Measurements from ENCODE around the gene SHB.

DNA sequence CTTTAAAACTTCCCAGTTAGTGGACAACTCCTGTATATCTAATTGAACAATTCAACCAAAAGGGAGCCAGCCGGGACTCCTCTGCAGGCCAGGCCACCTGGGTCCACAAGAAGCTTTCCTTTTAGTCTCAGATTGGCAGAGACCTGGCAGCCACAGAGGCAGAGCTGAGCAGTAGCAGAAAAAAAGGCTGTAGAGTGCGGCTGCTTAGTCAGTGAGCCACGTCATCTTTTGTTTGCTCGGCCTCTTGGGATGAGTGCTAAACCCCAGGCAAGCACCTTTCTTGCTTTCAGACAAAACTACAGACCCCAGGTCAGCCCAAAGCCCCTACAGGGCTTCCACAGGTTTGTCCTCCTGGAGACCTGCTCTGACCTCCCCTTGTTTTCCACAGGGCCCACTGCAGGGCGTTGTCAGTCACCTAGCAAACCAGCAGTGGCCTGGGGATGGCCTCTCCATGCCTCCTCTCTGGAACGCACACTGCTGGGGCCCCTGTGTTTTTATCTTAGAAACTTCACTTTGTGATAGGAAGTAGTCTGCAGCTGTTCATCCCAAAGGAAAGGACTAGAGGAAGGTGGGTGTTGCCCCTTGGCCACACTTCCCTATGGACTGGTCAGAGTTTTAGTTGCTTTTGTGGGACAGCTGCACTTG is 49.9 kb downstream of the SHB start:
- TF ChIP-seq SP2 (IDR thresholded peaks at IDR 0.05; ENCODE audit: low read length) (no peak), SIX5 (IDR thresholded peaks at IDR 0.05; ENCODE audit: low read depth, low read length) (no peak)
- TF ChIP-seq, protein P1, sequence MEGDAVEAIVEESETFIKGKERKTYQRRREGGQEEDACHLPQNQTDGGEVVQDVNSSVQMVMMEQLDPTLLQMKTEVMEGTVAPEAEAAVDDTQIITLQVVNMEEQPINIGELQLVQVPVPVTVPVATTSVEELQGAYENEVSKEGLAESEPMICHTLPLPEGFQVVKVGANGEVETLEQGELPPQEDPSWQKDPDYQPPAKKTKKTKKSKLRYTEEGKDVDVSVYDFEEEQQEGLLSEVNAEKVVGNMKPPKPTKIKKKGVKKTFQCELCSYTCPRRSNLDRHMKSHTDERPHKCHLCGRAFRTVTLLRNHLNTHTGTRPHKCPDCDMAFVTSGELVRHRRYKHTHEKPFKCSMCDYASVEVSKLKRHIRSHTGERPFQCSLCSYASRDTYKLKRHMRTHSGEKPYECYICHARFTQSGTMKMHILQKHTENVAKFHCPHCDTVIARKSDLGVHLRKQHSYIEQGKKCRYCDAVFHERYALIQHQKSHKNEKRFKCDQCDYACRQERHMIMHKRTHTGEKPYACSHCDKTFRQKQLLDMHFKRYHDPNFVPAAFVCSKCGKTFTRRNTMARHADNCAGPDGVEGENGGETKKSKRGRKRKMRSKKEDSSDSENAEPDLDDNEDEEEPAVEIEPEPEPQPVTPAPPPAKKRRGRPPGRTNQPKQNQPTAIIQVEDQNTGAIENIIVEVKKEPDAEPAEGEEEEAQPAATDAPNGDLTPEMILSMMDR (IDR thresholded peaks at IDR 0.05; ENCODE audit: control extremely low read depth in 1 of 3, insufficient read depth in 1 of 3, low read depth in 1 of 3, low read length in 3 of 3): no peak
